ENCODE data around the gene HYCC1. TPM values are rescaled to one million over a fixed set of nuclear protein-coding genes. Genes with fewer than 3 reads are reported as not detected.

The HYCC1 gene
- polyA plus RNA-seq, 3 donors: 4.7 to 12.7 (median 12.1) TPM

DNA sequence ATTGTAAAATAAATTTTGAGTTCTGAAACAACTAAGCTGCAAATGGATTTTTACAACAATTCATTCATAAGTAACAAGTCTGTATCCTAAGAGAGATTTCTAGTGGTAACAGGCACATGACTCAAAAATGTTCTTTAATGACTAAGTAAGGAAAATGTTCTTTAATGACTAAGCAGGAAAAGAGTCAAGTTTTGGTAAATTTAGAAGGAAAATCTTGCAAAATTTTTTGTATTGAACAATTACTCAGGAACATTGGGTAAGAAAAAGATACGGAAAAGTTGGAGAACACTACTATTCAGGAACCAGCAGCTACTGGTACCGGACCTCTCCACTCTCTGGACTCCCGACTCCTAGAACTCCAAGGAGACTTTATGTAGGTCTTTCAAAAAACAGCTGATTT, 33.5 kb downstream of the HYCC1 start:
- H3K4me1 Mint-ChIP-seq: peaks cover 6% of the 10 kb centered on the region
- Histone ChIP-seq H3K27ac (ENCODE audit: low read depth in 1 of 2, low read length in 2 of 2) (no peak overlapping the region), H3K9ac (ENCODE audit: insufficient read depth, low read length, poor library complexity, severe bottlenecking) (no peak overlapping the region), H3K4me1 (ENCODE audit: control insufficient read depth in 1 of 2, insufficient read depth in 2 of 2, low read length in 2 of 2) (no peaks in the 10 kb centered on the region), H3K4me3 (replicated peaks in 1 of 3; ENCODE audit: low read depth in 2 of 3, low read length in 3 of 3) (no peak overlapping the region), H3K27me3 (ENCODE audit: control insufficient read depth in 2 of 2, insufficient read depth in 2 of 2, low read length in 2 of 2) (no peaks in the 10 kb centered on the region), H3K9me3 (replicated peaks in 1 of 2; ENCODE audit: control insufficient read depth in 1 of 2, insufficient read depth in 1 of 2, low read length in 2 of 2) (no peaks in the 10 kb centered on the region), H3K79me2 (ENCODE audit: insufficient read depth, low read length) (no peaks in the 10 kb centered on the region), H2AFZ (ENCODE audit: insufficient read depth, low read depth, low read length, poor library complexity, severe bottlenecking) (no peak overlapping the region), H3K4me2 (replicated peaks; ENCODE audit: extremely low read depth, low read length, poor library complexity, severe bottlenecking) (no peak overlapping the region), H3K36me3 (replicated peaks in 1 of 2; ENCODE audit: control insufficient read depth in 1 of 2, insufficient read depth in 2 of 2, low read length in 2 of 2) (peaks cover 21 to 57% of the 10 kb centered on the region in 2 donors), H4K20me1 (ENCODE audit: insufficient read depth, low read length) (peaks cover 4% of the 10 kb centered on the region)
- no peaks in the 10 kb centered on the region for H3K27me3 Mint-ChIP-seq (ENCODE audit: low read depth in 3 of 3)
- intact Hi-C loops (cut with micrococcal nuclease): no loop called here
- H3K4me3 Mint-ChIP-seq: no peak overlapping the region
- H3K27ac Mint-ChIP-seq: no peak overlapping the region
- H3K36me3 Mint-ChIP-seq: peaks cover 50 to 57% of the 10 kb centered on the region in 2 donors
- TF ChIP-seq, protein P1, sequence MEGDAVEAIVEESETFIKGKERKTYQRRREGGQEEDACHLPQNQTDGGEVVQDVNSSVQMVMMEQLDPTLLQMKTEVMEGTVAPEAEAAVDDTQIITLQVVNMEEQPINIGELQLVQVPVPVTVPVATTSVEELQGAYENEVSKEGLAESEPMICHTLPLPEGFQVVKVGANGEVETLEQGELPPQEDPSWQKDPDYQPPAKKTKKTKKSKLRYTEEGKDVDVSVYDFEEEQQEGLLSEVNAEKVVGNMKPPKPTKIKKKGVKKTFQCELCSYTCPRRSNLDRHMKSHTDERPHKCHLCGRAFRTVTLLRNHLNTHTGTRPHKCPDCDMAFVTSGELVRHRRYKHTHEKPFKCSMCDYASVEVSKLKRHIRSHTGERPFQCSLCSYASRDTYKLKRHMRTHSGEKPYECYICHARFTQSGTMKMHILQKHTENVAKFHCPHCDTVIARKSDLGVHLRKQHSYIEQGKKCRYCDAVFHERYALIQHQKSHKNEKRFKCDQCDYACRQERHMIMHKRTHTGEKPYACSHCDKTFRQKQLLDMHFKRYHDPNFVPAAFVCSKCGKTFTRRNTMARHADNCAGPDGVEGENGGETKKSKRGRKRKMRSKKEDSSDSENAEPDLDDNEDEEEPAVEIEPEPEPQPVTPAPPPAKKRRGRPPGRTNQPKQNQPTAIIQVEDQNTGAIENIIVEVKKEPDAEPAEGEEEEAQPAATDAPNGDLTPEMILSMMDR (IDR thresholded peaks at IDR 0.05): no peak
- H3K9me3 Mint-ChIP-seq: no peaks in the 10 kb centered on the region
- DNase-seq: no peak
- WGBS (ENCODE audit: insufficient coverage): 93% methylated on average over 2 of the region's 3 CpGs

DNA sequence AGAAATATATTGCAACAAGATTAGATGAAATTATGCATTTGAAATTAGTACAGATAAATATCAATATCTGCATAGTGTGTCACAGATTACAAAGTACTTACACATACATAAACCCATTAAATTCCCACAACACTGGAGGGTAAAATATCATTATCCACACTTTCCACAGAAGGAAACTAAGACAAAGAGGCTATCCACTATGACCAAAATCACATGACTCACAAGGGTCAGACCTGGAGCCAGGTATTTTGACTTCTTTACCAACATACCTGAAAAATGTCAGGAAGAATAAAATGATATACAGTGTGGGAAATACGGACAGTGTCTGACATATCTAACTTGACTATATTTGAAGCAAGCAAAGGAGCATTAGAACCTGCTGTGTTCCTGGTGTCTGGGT, 34.1 kb downstream of the HYCC1 start:
- no peak for DNase-seq
- Histone ChIP-seq H3K4me3 (replicated peaks in 1 of 3; ENCODE audit: low read depth in 2 of 3, low read length in 3 of 3) (no peak overlapping the region), H3K4me1 (ENCODE audit: control insufficient read depth in 1 of 2, insufficient read depth in 2 of 2, low read length in 2 of 2) (no peaks in the 10 kb centered on the region), H3K27ac (ENCODE audit: low read depth in 1 of 2, low read length in 2 of 2) (no peak overlapping the region), H3K4me2 (replicated peaks; ENCODE audit: extremely low read depth, low read length, poor library complexity, severe bottlenecking) (no peak overlapping the region), H3K9ac (ENCODE audit: insufficient read depth, low read length, poor library complexity, severe bottlenecking) (no peak overlapping the region), H4K20me1 (ENCODE audit: insufficient read depth, low read length) (peaks cover 4% of the 10 kb centered on the region), H2AFZ (ENCODE audit: insufficient read depth, low read depth, low read length, poor library complexity, severe bottlenecking) (no peak overlapping the region), H3K9me3 (replicated peaks in 1 of 2; ENCODE audit: control insufficient read depth in 1 of 2, insufficient read depth in 1 of 2, low read length in 2 of 2) (no peaks in the 10 kb centered on the region), H3K27me3 (ENCODE audit: control insufficient read depth in 2 of 2, insufficient read depth in 2 of 2, low read length in 2 of 2) (no peaks in the 10 kb centered on the region), H3K36me3 (replicated peaks in 1 of 2; ENCODE audit: control insufficient read depth in 1 of 2, insufficient read depth in 2 of 2, low read length in 2 of 2) (peaks cover 22 to 63% of the 10 kb centered on the region in 2 donors), H3K79me2 (ENCODE audit: insufficient read depth, low read length) (no peaks in the 10 kb centered on the region)
- WGBS (ENCODE audit: insufficient coverage): no CpG with 5 or more reads among the region's 1 CpG
- no peak overlapping the region for H3K4me3 Mint-ChIP-seq
- intact Hi-C loops (cut with micrococcal nuclease): no loop called here
- no peaks in the 10 kb centered on the region for H3K9me3 Mint-ChIP-seq
- H3K36me3 Mint-ChIP-seq: peaks cover 54 to 62% of the 10 kb centered on the region in 2 donors
- peaks cover 6% of the 10 kb centered on the region for H3K4me1 Mint-ChIP-seq
- no peak overlapping the region for H3K27ac Mint-ChIP-seq
- TF ChIP-seq, protein P1 (IDR thresholded peaks at IDR 0.05): no peak
- H3K27me3 Mint-ChIP-seq (ENCODE audit: low read depth in 3 of 3): no peaks in the 10 kb centered on the region

Data from CD14-positive monocyte (primary cell).